Activated CD4-positive, alpha-beta T cell treated with anti-CD3 and anti-CD28 coated beads for 48 hours (primary cell): ENCODE measurements around the gene LOXHD1.

ENCODE experiments used
- DNase-seq: peaks from one replicate; pipeline ENCODE4 v3.0.0-alpha.2; 2020

LOXHD1 gene

DNA sequence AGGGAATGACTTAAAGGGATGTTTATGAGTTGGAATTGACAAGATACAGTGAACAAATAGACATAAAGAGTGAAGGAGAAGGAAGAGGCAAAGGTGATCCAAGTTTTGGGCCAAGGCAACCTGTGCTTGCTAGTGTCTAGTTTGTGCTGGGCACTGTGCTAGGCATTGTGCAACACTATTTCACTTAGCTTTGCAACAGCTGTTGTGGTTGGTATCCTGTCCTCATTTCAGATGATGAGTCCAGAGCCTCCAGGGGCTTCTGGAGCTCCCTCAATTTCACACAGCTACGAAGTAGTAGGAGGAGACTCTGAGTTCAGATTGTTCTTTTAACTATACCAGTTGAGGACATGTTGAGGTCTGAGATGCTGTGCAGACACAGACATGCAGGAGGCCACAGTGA lies 18.1 kb upstream of the LOXHD1 start:
- DNase-seq = no peak

DNA sequence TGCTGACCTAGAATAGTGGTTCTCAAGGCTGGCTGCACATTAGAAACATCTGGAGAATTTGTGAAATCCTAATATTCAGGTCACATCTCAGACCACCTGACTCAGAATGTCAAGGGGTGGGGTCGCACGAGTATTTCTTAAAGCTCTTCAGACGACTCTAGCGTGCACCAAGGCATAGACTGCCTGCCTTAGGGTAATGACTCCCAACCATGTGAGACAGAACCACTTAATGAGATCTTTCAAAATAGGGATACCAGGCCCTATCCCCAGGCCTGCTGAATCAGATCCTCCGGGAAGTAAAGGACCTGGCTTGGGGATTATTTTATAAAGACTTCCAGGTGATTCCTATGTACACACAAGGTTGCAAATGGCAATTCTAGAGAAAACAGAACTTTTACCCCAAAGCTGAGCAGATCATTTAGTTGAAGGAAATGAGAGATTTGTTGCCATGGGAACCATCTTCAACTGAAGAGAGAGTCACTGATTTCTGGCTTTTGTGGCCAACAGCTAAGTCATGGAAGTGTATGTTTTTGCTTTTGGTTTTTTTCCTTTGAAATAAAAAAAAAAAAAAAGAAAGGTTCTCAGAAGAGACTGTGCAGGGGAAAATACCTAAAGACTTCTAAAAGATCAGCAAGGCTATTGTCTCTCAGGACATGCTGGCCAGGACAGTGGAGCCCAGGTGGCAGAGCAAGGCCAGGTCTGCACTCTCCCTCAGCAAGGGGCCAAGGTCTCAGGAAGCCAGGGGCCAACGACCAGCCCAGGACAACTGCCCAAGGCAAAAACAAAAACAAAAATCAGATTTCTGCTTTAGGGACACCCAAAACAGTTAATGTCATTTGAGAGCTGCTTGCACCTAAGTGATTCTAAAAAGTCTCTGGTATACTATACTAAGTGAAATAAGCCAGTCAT lies 15.3 kb upstream of the LOXHD1 start:
- DNase-seq = no peak

DNA sequence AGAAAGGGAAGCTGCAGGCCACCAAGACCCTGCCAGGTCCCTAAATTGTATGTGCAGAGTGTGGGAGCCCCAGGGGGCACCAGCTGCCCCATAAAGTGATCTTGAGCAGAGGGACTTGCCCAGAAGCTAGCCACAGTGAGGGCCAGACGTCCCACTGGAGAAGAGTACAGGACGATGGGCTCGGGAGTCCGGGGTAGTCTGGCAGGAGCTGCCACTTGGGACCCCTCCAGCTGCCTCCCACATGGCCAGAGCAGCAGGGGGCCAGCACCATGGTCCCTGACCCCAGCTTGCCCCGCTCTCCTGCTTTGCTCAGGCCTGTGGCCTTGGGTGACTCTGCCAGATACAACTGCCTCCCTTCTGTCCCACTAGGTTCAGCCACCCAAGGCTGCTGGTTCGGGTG lies 11.7 kb upstream of the LOXHD1 start:
- DNase-seq = no peak

DNA sequence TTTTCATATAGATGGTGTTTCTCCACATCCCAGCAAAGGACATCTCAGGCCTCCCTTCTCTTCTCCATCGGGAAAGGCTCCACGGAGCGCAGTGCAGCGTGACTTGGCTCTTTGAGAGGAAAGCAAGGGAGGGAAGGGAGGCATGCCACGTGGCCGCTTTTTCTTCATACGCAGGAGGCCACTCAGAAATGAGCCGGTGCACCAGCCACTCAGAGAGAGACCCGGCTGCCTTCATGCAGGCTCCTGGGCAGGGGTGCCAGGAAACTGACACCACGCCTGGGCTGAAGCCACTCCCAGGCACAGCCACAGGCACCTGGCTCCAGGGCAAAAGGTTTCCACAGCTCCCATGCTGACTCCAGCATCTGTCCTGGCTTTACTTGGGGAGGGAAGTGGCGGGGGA lies 11.1 kb upstream of the LOXHD1 start:
- no peak for DNase-seq

DNA sequence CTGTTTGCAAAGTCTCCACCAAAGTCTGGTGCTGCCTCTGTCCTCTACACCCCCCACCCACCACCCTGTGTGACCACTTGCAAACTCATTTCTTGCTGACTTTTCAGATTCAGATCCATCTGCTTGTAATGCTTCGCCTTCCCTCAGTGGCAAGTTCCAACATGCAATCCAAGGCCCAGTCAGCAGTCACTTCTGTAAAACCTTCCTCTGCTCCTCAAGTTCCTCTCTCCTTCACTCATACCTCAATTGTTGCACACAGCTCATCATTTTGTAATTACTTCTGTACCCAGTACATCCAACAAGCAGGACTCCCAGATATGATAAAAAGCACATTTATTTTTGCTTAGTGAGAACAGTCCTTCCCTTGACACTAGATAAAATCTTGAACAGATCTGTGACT lies 6.5 kb upstream of the LOXHD1 start:
- DNase-seq = no peak

DNA sequence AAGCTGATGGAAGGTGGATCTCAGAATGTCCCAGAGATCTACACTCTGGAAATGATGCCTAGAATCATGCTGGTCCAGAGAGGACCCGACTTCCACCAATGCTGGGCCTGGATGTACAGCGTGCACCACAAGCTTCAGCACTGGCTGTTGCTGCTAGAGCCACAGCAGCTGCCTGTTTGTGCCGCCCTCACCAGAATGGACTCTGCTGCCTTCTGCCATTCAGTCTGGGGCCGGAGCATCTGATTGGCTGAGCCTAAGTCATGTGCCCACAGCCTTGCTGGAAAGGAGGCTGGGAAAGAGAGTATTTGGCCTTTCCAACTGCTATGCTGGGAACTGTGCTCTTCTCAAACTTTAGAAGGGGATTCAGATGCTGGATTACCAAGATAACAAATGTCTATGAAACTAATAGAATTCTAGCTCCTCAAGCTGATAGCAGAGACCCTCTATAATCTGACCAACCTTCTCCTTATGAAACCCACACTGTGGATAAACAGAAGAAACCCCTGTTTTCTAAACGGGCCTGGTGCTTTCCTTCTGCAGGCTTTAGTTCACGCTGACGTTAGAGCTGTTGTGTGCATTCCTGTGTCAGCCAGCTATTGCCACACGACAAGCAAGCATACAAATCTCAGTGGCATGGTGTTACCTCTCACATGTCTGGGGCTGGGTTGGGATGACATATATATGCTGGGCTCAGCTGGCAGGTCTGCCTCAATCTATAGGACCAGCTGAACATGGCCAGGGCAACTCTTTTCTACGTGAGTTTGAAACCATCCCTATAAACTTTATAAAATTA lies 4.1 kb upstream of the LOXHD1 start:
- no peak for DNase-seq

DNA sequence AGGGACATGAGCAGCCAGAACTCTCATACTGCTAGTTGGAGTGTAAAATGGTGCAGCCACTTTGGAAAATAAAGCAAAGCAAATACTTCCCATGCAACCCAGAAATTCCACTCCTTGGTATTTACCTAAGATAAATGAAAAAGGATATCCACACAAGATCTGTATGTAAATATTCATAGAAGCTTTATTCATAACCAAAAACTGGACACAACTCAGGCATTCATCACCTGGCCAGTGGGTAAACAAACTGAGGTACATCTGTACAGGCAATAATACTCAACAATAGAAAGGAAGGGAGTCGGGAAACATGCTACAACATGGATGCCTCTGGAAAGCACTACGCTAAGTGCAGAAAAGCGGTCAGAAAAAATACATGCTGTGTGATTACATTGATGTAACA lies 2.5 kb upstream of the LOXHD1 start:
- no peak for DNase-seq

DNA sequence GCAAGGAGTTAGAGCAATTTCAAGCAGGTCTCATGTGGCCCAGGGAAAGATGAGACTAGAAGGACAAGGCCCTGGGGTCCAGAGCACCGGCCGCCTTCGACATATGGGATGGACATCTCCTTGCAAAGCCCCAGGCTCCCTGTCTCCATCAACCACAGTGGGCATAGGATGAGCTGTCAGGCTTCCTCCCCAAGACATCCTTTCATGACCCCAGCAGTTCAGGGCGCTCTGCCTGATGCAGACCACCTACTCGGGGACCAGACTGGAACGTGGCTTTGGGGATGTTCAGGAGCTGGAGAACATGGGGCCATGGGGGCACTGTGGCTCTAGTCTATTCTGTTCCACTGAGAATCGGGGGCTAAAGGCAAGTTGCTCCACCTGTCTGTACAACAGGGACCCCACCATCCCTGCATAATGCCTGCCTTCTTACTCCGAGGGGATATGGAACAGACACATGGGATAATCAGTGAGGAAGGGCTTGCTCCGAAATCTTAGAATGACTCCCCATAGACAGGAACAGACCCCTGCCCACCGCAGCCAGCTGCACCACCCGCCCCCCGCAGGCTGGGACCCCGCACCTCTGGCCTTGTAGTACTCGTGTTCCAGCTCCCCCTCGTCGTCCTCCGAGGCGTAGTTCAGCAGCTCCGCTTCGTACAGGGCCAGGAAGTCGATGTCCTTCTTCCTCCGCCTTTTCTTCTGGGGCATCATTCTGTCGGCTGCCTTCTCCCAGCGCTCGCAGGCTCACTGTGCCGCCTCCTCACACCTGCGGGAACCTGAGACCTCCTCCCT lies 500 bp downstream of the LOXHD1 start:
- DNase-seq = no peak

DNA sequence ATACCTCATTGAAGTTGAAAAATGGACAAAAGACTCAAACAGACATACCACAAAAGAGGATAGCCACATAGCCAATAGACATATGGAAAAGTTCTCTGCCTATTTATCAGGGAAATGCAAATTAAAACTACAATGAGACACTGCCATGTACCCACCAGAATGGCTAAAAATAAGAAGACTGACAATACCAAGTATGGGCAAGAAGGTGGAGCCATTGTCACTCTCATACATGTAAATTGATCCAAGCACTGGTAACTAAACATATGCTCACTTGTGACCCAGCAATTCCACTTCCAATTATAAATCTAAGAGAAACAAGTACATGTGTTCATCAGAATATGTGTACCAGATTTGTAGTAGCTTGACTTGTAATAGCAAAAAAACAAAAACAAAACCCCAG lies 4.6 kb downstream of the LOXHD1 start:
- DNase-seq = no peak

DNA sequence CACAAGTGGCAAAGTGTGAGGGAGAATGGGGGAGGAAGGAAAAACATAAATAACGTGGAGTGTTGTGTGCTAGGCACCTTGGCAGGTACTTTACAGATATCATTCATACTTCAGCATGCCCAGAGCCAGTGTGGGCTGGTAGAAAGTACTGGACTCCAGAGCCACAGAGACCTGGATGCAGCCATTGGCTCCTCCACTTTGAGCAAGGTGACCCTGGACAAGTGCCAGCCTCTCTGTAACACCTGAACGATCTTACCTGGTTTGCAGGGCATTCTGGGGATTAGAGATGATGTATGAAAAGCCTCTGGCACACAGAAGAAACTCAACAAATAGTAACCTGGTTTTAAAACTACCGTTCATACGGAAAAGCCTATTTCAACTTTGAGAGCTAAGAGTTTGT lies 6.3 kb downstream of the LOXHD1 start:
- DNase-seq = no peak

DNA sequence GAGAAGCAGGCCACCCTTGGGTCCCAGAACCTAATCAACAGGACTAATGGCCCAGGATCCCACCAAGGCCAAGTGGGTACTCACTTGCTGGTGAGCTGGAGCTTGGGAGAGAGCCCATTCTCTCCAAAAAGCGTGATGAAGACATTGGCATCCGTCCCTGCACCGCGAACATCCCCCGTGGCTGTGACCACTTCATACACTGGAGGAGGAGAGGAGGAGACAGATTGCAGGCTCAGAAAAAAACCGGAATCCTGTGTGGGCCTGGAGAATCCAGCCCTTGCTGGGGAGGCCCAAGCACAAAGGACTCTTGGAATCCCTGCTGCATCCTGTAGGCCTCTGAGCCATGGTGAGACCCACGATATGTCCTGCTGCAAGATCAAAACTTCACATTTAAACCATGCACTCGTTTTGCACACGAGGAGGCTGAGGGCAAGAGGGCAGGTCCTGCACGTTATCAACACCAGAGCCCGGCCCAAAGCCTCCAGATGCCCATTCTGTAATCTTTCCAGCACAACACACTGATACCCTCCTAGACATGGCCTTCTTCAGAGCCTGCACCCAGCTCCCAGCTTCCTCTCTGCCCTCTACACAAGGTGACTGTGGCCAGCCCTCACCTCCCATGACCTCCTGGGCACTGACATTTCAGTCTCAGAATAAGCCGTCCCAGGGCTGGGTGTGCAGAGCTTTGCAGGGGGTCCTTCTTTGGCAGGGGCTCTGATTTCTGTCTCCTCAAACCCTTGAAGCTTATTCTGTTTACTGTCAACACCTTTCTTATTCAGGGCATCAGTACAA lies 7.8 kb downstream of the LOXHD1 start:
- no peak for DNase-seq

DNA sequence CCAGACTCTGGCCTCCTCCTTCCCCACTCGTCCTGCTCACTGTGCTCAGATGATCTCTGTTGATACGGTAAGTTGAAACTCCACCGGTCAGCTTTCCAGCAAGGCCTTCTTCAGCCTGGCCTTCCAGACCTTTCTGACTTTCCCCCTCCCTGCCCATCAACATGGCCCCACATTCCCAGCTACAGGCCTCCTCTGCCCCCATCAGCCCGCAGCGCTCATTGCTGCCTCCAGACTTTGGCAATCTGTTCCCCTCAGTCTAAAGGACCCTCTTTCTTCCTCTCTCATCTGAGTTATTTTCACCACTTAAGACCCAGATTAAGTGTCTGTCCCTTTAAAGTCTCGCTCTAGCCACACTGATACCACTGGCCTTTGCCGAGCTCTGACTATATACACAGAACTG lies 10.6 kb downstream of the LOXHD1 start:
- no peak for DNase-seq

DNA sequence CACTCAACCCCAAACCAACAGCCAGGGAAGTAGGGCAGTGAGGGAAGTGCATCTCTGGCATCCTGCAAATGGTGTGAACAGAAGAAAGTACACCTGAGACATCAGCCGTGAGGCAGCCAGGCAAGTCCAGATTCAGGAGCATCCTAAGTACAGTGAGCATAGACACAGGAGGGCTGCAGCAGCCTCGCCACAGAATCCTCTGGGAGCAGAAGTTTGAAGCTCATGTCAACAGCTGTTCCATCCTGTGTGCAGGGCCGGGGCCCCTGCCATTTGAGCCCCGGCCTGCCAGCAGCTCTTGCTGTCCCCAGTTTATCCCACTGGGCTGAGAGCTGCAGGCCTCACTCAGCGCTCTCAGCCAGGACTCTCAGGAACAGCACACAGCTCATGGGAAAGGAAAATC lies 14.5 kb downstream of the LOXHD1 start:
- no peak for DNase-seq

DNA sequence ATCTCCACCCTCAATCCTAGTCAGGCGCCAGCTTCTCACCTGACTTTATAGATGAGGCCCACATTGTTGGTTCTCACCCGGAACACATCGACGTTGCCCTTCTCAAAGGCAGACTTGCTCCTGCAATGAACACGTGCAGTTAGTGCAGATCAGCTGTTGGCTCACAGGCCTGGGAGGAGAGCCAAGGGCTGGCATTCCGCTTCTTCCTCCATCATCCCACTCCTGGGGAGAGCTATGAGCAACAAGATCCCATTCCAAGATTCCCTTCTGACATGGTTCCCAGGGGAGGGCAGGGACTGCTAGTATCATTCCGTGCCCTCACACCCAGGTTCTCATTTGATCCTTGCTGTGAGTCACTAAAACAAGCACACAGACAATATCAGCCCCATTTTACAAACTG lies 15.1 kb downstream of the LOXHD1 start:
- no peak for DNase-seq

DNA sequence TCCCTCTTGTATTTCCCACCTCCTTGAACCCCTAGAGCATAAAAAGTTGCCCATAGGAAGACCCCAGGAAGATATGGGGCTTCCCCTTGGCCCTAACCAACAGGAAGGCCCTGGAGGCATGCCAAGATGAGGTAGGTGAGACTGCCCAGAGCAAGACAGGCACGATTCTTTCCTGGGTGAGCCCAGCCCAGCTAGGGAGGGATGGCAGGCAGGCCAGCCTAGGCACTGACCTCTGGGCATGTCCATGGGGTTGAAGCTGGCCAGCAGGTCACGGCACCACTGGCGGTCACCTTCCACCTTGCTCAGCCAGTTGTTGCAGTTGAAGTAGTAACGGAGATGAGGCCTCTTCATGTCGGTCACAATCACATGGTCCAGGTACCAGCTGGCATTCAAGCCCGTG lies 17.6 kb downstream of the LOXHD1 start:
- no peak for DNase-seq

DNA sequence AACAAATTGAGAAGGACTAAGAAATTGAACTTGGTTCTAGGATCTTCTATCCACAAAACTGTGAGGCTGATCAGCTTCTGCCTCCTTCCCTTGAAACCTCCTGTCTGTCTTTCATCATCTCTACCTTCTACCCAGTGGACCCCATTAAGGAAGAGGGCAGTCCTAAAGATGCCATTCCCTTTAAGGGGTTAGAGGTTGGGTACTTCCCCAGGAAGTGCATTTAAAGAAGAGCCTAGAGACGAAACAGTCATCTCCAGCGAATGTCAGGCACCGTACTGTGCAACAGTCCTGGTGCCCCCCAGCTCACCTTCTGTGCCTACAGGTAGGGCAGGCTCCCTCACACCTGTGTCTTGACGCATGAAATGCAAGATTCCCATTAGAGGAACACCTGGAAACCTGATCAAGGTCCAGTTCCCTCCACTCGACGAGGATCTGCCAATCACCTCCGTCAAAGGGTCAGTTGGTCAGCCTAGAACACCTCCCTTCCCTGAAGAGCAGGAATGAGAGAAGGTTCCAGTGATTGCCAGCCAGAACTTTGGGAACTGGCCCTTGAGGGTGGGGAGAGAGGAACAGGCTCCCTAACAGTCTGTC lies 20.9 kb downstream of the LOXHD1 start:
- DNase-seq = no peak

DNA sequence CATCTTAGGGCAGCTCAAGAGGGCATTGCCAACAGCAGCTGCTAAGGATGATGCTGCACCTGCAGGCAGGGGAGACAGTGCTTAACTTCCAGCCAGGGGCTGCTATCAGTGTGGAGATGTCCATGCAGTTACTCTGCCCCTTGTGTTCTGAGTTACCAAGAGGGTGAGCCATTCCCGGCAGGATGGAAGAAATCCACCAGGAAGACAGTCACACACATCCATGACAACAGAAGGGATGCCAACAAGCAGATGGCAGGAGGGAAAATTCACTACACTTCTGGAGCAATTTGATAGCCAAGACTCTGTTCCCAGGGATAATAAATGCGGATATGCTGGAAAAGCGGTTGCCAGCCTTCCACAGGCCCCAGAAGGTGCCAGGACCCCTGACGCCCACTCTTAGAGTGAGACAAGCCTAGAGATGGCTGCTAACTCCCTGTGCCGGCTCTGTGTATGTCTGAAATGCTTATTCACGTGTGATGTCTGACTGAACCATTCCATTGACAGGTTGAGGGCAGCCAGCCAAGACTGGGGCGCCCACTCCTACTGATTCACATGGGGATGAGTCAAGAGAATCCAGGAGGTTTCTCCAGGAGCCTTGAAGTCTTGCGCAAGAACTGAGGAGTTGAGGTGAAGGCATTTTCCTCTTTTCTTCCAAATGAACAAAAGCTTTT lies 24.5 kb downstream of the LOXHD1 start:
- no peak for DNase-seq

DNA sequence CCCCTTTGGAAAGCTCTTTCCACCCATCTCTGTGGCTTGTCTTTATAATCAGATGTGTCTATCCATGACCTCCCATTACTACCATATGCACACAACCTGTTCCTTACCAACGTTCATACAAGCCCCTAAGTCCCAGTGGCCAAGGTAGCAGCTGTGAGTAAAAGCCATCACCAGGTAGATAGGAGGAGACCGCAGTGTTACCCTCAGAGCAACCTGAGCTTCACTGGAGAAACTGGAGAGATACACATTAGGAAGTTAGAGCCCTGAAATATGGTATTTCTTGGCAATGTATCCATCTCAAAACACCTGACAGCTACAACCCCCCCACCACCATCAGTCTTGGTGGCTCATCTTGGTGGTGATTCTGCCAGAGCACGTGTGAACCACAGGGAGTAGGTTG lies 26.0 kb downstream of the LOXHD1 start:
- no peak for DNase-seq

DNA sequence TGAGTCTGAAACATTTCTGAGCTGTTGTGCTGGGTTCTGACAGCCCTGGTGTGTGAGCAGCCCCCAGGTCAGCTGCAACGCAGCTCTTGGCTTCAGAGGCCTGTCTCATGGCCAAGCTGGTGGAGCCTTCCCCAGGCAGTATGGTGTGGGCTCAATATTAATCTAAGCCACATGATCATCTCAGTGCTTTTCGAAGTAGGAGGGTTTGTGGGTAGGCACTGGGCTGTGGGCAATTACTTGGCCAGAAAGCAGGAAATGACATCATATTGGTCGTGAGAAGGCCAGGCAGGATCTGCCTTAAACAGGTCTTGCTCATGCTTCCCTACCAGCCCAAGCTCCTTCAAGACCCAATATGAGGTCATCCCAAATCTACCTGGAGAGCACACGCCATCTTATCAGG lies 26.9 kb downstream of the LOXHD1 start:
- peak; percentile 8 for DNase-seq

DNA sequence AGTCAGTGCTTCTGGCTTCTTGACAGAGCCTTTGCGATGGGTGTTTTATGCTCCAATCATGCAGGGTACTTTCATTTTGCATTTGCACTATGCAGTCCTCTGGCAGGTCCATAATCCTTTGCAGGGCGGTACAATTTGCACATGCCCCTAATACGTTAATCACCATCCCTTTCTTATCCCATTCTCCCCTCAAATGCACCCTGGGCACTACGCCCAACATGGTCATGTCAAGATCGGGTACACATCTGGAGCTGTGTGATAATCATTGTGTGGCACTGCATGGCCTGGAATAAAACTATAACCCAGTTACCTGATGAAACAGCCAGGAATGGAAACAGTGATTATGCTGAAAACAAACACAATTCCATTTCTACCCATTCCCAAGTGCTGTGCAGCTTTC lies 27.7 kb downstream of the LOXHD1 start:
- no peak for DNase-seq

DNA sequence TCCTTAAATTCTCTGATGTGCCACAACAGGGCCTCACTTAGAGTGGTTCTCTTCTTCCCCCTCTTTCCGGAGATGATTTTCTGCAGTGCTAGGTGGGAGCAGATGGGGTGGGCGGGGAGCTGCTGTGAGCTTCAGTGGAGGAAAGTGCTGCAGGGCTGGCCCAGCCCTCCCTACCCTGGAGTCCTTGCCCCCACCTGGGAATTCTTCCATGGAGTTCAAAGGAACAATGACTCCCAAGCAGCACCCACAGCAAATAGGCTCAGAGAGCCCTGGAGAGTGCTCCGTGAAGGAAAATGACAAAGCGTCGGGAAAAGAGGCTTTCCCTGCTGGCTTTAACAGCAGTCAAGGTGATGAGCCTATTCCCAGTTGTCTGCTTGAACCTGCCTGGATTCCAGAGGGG lies 28.8 kb downstream of the LOXHD1 start:
- no peak for DNase-seq

DNA sequence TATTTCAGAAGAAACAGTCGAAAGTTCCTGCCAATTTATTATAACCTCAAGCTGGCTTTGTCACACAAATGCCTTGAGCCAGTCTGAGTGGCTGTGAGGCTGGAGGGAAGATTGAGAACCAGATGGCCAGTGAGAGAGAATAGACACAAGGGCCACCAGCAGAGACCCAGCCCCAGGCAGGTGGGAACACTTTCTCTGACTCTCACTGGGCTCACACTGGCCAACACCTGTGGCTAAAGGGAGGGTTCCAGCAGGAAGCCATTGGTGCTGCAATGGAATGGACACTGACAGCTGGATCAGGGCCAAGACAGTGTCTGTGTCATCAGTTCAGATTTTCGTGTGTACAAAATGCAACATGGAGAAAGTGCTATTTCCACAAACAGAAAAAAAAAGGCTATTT lies 29.9 kb downstream of the LOXHD1 start:
- no peak for DNase-seq
